HepG2 (cell line): ENCODE results near the gene ATP11A. TPM values are rescaled to one million over a fixed set of nuclear protein-coding genes. Genes with fewer than 3 reads are reported as not detected.

Source experiments
- ATAC-seq: fragments of 200-7000 bp; cut with Tn5 transposase; 3 replicates; pipeline ENCODE4 v1.9.1; 2020; ENCODE audit warnings: mild to moderate bottlenecking, moderate library complexity
- BruUV-seq: library from RNA; stranded (reverse); fragments of 400-500 nt; replicated peaks from 2 replicates; lab custom pipeline; 2021; lab: Mats Ljungman, UMichigan
- CTCF ChIA-PET: fragments of 300-600 bp; formaldehyde crosslinking; extraction: SDS; loops from one replicate; lab custom pipeline; 2021; ENCODE audit warnings: low total read pairs, inconsistent platforms, low intra/inter-chr PET ratio; lab: Yijun Ruan, JAX
- POLR2A ChIA-PET: fragments of 350-600 bp; sonication (Branson Sonifier 250); formaldehyde crosslinking; loops from one replicate; lab custom pipeline; 2020; ENCODE audit warnings: antibody characterized with exemption, inconsistent platforms; lab: Yijun Ruan, JAX
- DNase-seq: peaks from one replicate; pipeline ENCODE4 v3.0.0-alpha.2; 2015; ENCODE audit warnings: low spot score
- FAIRE-seq: peaks from 3 replicates; lab custom pipeline; 2011; peaks lifted over from hg19 to GRCh38; lab: Jason Lieb, UNC
- H2AFZ ChIP-seq: one replicate; pipeline ENCODE4 v1.6.1; 2011; ENCODE audit warnings: low read length, inconsistent platforms
- H3K27ac ChIP-seq: fragments of 300-600 bp; 3 replicates; pipeline ENCODE4 v1.8.0; 2011; ENCODE audit warnings: mixed run types, mild to moderate bottlenecking, mixed read lengths, low read length, inconsistent platforms; ENCODE audit not compliant: insufficient read depth; ENCODE audit errors: extremely low read length
- H3K27me3 ChIP-seq, 2 experiments: fragments of 200-600 bp in 1 of 2; 2 replicates in 1 of 2; 3 replicates in 1 of 2; pipeline versions ENCODE4 v1.6.0 to v1.8.0; 2011; ENCODE audit warnings: low read length in 2 of 2, mild to moderate bottlenecking in 2 of 2, moderate library complexity in 2 of 2, inconsistent platforms in 1 of 2; ENCODE audit not compliant: insufficient read depth in 2 of 2, control insufficient read depth in 1 of 2
- H3K36me3 ChIP-seq, 2 experiments: fragments of 200-600 bp in 1 of 2; replicated peaks in 1 of 2; 2 replicates in 1 of 2; 3 replicates in 1 of 2; pipeline versions ENCODE4 v1.5.1 to v1.8.0; 2011; ENCODE audit warnings: low read length in 2 of 2, inconsistent platforms in 1 of 2; ENCODE audit not compliant: insufficient read depth in 2 of 2, control insufficient read depth in 1 of 2
- H3K4me1 ChIP-seq: 2 replicates; pipeline ENCODE4 v1.5.1; 2012; ENCODE audit warnings: low read length, inconsistent platforms; ENCODE audit not compliant: insufficient read depth
- H3K4me2 ChIP-seq: 2 replicates; pipeline ENCODE4 v1.6.0; 2011; ENCODE audit warnings: low read depth, low read length, inconsistent platforms
- H3K4me3 ChIP-seq, 3 experiments: fragments of 200-600 bp in 1 of 3; sonication (generic), shearing (Covaris generic) in 1 of 3; replicated peaks in 1 of 3; 2 replicates each; pipeline ENCODE4 v1.5.1; 2011 to 2016; ENCODE audit warnings: low read length in 3 of 3, inconsistent platforms in 2 of 3, low read depth in 2 of 3, mild to moderate bottlenecking in 2 of 3, control low read depth in 1 of 3, mixed read lengths in 1 of 3; ENCODE audit not compliant: insufficient read depth in 1 of 3
- H3K79me2 ChIP-seq: one replicate; pipeline ENCODE4 v1.6.1; 2011; ENCODE audit warnings: low read length, inconsistent platforms; ENCODE audit not compliant: insufficient read depth
- H3K9ac ChIP-seq: 2 replicates; pipeline ENCODE4 v1.6.0; 2011; ENCODE audit warnings: mild to moderate bottlenecking, low read depth, low read length, inconsistent platforms; ENCODE audit not compliant: insufficient read depth
- H3K9me3 ChIP-seq: 2 replicates; pipeline ENCODE4 v1.5.1; 2012; ENCODE audit warnings: mild to moderate bottlenecking, low read length
- H4K20me1 ChIP-seq: 2 replicates; pipeline ENCODE4 v1.6.0; 2011; ENCODE audit warnings: inconsistent platforms, mild to moderate bottlenecking, low read length, moderate library complexity; ENCODE audit not compliant: insufficient read depth
- ASH2L ChIP-seq: fragments of 300-600, 200-600 bp; sonication (generic); IDR thresholded peaks from 2 replicates; pipeline ENCODE4 v1.7.0; 2017; ENCODE audit warnings: low read depth, mild to moderate bottlenecking, moderate library complexity, mixed read lengths, low read length; ENCODE audit not compliant: insufficient read length
- CHD2 ChIP-seq: IDR thresholded peaks from 2 replicates; pipeline ENCODE4 v1.6.1; 2011; ENCODE audit warnings: low read depth, low read length, improper control_type of control experiment
- CREM ChIP-seq, 2 experiments: sonication (generic) in 1 of 2; formaldehyde crosslinking in 1 of 2; IDR thresholded peaks; 2 replicates each; pipeline versions ENCODE4 v1.4.0 to v1.6.1; 2016 to 2020; ENCODE audit warnings: antibody characterized with exemption in 1 of 2, mild to moderate bottlenecking in 1 of 2, missing genetic modification reagents in 1 of 2
- DNMT1 ChIP-seq: sonication (generic); formaldehyde crosslinking; IDR thresholded peaks from 2 replicates; pipeline ENCODE4 v1.5.1; 2020; ENCODE audit warnings: mild to moderate bottlenecking, missing genetic modification reagents
- FOSL2 ChIP-seq: sonication (generic); formaldehyde crosslinking; IDR thresholded peaks from 2 replicates; pipeline ENCODE4 v1.4.0; 2020; ENCODE audit warnings: missing genetic modification reagents
- GATAD2A ChIP-seq: IDR thresholded peaks from 2 replicates; pipeline ENCODE4 v1.6.1; 2016
- HDAC2 ChIP-seq: sonication (generic); formaldehyde crosslinking; IDR thresholded peaks from 2 replicates; pipeline ENCODE4 v1.4.0; 2020; ENCODE audit warnings: missing genetic modification reagents
- HNRNPH1 ChIP-seq: fragments of 200-400 bp; formaldehyde crosslinking; optimal IDR thresholded peaks from 2 replicates; pipeline ENCODE3; 2017; ENCODE audit warnings: mild to moderate bottlenecking, low read depth, low read length
- HNRNPLL ChIP-seq: fragments of 200-400 bp; formaldehyde crosslinking; IDR thresholded peaks from 2 replicates; pipeline ENCODE4 v1.6.1; 2017; ENCODE audit warnings: mild to moderate bottlenecking, low read depth, low read length; ENCODE audit not compliant: poor library complexity, severe bottlenecking
- HOMEZ ChIP-seq: IDR thresholded peaks from 2 replicates; pipeline ENCODE4 v1.6.1; 2016; ENCODE audit warnings: low read depth
- ISL2 ChIP-seq: sonication (generic); formaldehyde crosslinking; IDR thresholded peaks from 2 replicates; pipeline ENCODE4 v1.5.0; 2020; ENCODE audit warnings: missing genetic modification reagents
- NR2F6 ChIP-seq, 2 experiments: IDR thresholded peaks; 2 replicates each; pipeline ENCODE4 v1.6.1; 2016; ENCODE audit warnings: antibody characterized with exemption in 1 of 2, mild to moderate bottlenecking in 1 of 2
- PCBP2 ChIP-seq: fragments of 200-400 bp; formaldehyde crosslinking; optimal IDR thresholded peaks from 2 replicates; pipeline ENCODE3; 2018; ENCODE audit warnings: low read length, low read depth; ENCODE audit not compliant: poor library complexity, severe bottlenecking
- SIX4 ChIP-seq: sonication (generic); formaldehyde crosslinking; IDR thresholded peaks from 2 replicates; pipeline ENCODE4 v1.4.0; 2020; ENCODE audit warnings: missing genetic modification reagents
- SMARCC2 ChIP-seq: fragments of 450-650 bp; IDR thresholded peaks from 2 replicates; pipeline ENCODE4 v1.6.1; 2017; ENCODE audit warnings: antibody characterized with exemption, mild to moderate bottlenecking
- SOX5 ChIP-seq: IDR thresholded peaks from 2 replicates; pipeline ENCODE4 v1.6.1; 2016; ENCODE audit warnings: borderline replicate concordance
- SRSF4 ChIP-seq: fragments of 200-400 bp; formaldehyde crosslinking; IDR thresholded peaks from one replicate; pipeline ENCODE4 v1.6.1; 2018; ENCODE audit warnings: mild to moderate bottlenecking, low read depth, low read length, moderate library complexity; ENCODE audit not compliant: poor library complexity, severe bottlenecking
- SRSF9 ChIP-seq: fragments of 200-400 bp; formaldehyde crosslinking; IDR thresholded peaks from 2 replicates; pipeline ENCODE4 v1.6.1; 2018; ENCODE audit warnings: borderline replicate concordance, mild to moderate bottlenecking, low read depth, low read length; ENCODE audit not compliant: insufficient read depth, poor library complexity, severe bottlenecking
- SUZ12 ChIP-seq: fragments of 150-350 bp; IDR thresholded peaks from 2 replicates; pipeline ENCODE4 v1.6.1; 2014; ENCODE audit warnings: low read depth, low read length
- ZBTB21 ChIP-seq: sonication (generic); formaldehyde crosslinking; IDR thresholded peaks from 2 replicates; pipeline ENCODE4 v1.4.0; 2020; ENCODE audit warnings: missing genetic modification reagents
- ZNF549 ChIP-seq: sonication (generic); formaldehyde crosslinking; IDR thresholded peaks from 2 replicates; pipeline ENCODE4 v1.5.0; 2020; ENCODE audit warnings: missing genetic modification reagents
- ZNF616 ChIP-seq: sonication (generic); formaldehyde crosslinking; IDR thresholded peaks from 2 replicates; pipeline ENCODE4 v1.5.0; 2020; ENCODE audit warnings: low read depth, mild to moderate bottlenecking, missing genetic modification reagents
- ZSCAN20 ChIP-seq: sonication (generic); formaldehyde crosslinking; IDR thresholded peaks from 2 replicates; pipeline ENCODE4 v1.4.0; 2020; ENCODE audit warnings: missing genetic modification reagents, mild to moderate bottlenecking, borderline replicate concordance
- WGBS: methylation state at CpG from one replicate; pipeline ENCODE4 v1.1.6; 2017; ENCODE audit warnings: low lambda C conversion rate; 5-methylcytosine and 5-hydroxymethylcytosine counted together
- in situ Hi-C: cut with HindIII; loops from 2 replicates; pipeline ENCODE4 v1.10.0; 2017; ENCODE audit warnings: low pct_unique_long_range_greater_than_20kb; ENCODE audit not compliant: extremely low pct_ligation_motif_present
- intact Hi-C: fragments of 100-400 bp; cut with micrococcal nuclease; formaldehyde crosslinking; loops from one replicate; pipeline ENCODE4 v1.10.0; 2022; ENCODE audit not compliant: unreplicated experiment
- polyA plus RNA-seq, 8 experiments: library from polyadenylated mRNA; depleted of rRNA in 3 of 8; stranded (reverse) in 7 of 8; unstranded in 1 of 8; fragments of >200 nt; fragmentation: Illumina TruSeq in 4 of 8; extraction: Trizol in 4 of 8; gene quantifications; 2 replicates each; pipeline versions ENCODE4 v1.2.1 to v1.2.3, GENCODE V29; 2011 to 2016; ENCODE audit warnings: low read depth in 4 of 8, missing spikeins in 1 of 8, mixed read lengths in 1 of 8; ENCODE audit not compliant: insufficient read depth in 1 of 8
- total RNA-seq, 5 experiments: library from RNA; depleted of rRNA; stranded (reverse); fragments of >200 nt; fragmentation: Illumina TruSeq; extraction: Trizol; gene quantifications; 2 replicates each; pipeline ENCODE4 v1.2.3, GENCODE V29; 2016; ENCODE audit warnings: low read depth in 1 of 5

The ATP11A gene
- total and polyA plus RNA-seq, 2 of the 13 experiments (the other 11 are each of a cell fraction or from before 2014, with no cell fraction given), result 18.4 to 20.1 TPM

- peak; percentile 46; the same call in 1 of the 2 replicates for TF ChIP-seq GATAD2A (CRISPR knock-in tag)
- TF ChIP-seq HDAC2, result 0 out of 2 replicates have a peak, but pooled peaks have one; percentile 29
- peak; percentile 10; the same call in 1 of the 2 replicates for TF ChIP-seq SOX5 (CRISPR knock-in tag)
- TF ChIP-seq NR2F6 (IDR thresholded peaks at IDR 0.05), result peak; percentile 46; the same call in 1 of the 2 replicates
- TF ChIP-seq NR2F6 (CRISPR knock-in tag; IDR thresholded peaks at IDR 0.05), result peak; percentile 18; the same call in 1 of the 2 replicates
- TF ChIP-seq PCBP2, result peak; percentile 43
- 0 out of 2 replicates have a peak, but pooled peaks have one; percentile 22 for TF ChIP-seq ISL2 (CRISPR knock-in tag)
- TF ChIP-seq ASH2L, result peak; percentile 30
- peak; percentile 73 for TF ChIP-seq FOSL2 (CRISPR knock-in tag)
Measured at GRCh38 chr13:112722433-112723263, 32.8 kb downstream of the ATP11A start (continued).

- no peaks in the 10 kb centered on the region for H3K27me3 ChIP-seq
- no peak overlapping the region for H3K9ac ChIP-seq
- H3K4me1 ChIP-seq, result peaks cover 94% of the 10 kb centered on the region
- intact Hi-C loops (no loop called here), in situ Hi-C loops (no loop called here)
- no peak overlapping the region for H3K4me2 ChIP-seq
- WGBS, result 95% methylated on average over 17 of the region's 17 CpGs
- H3K9me3 ChIP-seq, result no peaks in the 10 kb centered on the region
- H3K4me3 ChIP-seq, result no peak overlapping the region
- no peak overlapping the region for H2AFZ ChIP-seq
- TF ChIP-seq SMARCC2, result no peak
- TF ChIP-seq SRSF4, result no peak
- TF ChIP-seq HNRNPH1, result no peak
- no peak for TF ChIP-seq CHD2
- no peak for TF ChIP-seq HNRNPLL
- TF ChIP-seq ZNF616 (CRISPR knock-in tag), result no peak
- TF ChIP-seq SRSF9, result no peak
- TF ChIP-seq ZSCAN20 (CRISPR knock-in tag), result no peak
- no peak for TF ChIP-seq CREM (IDR thresholded peaks at IDR 0.05)
- no peak for TF ChIP-seq CREM (CRISPR knock-in tag; IDR thresholded peaks at IDR 0.05)
- no peak for TF ChIP-seq SIX4 (CRISPR knock-in tag)
- no peak for TF ChIP-seq DNMT1
- TF ChIP-seq ZBTB21 (CRISPR knock-in tag), result no peak
- TF ChIP-seq HOMEZ (CRISPR knock-in tag), result no peak
- no peak for TF ChIP-seq ZNF549 (CRISPR knock-in tag)
- TF ChIP-seq SUZ12, result no peak
- FAIRE-seq (no peak), ATAC-seq (no peak), DNase-seq (no peak)
- no TSS peak for BruUV-seq
- H4K20me1 ChIP-seq, result peaks cover 35% of the 10 kb centered on the region
- CTCF ChIA-PET, result no interaction called here
- H3K27ac ChIP-seq, result peak overlapping the region; percentile 54
- peaks cover 3 to 15% of the 10 kb centered on the region in 2 experiments; a peak in 3 of 5 replicates for H3K36me3 ChIP-seq
- H3K79me2 ChIP-seq, result peaks cover 84% of the 10 kb centered on the region
- POLR2A ChIA-PET, result interaction anchor here (1.0 kb wide), 1 partner anchor 33 kb away, joined by 4 read pairs; no protein-coding TSS in a partner anchor
Measured at GRCh38 chr13:112723771-112724170, 33.9 kb downstream of the ATP11A start.
